Measurements from ENCODE around the gene BMP8B.
A peak's percentile ranks its signal among the peaks of the same experiment; 100 is the strongest.

- peak; percentile 51 to 80 (median 73) for TF ChIP-seq CTCF (IDR thresholded peaks at IDR 0.05)
- TF ChIP-seq POLR2A (IDR thresholded peaks at IDR 0.05), result no peak
Observed at GRCh38 chr1:39799770-39800470, 11.3 kb upstream of the BMP8B start.
